PC-9 (cell line): ENCODE results near the gene ITIH2. TPM values are rescaled to one million over a fixed set of nuclear protein-coding genes. Genes with fewer than 3 reads are reported as not detected.
"Not testable (repeated sequence)": the region's sequence is repeated elsewhere in the genome, so short reads cannot be mapped to it uniquely, and the experiment has no call there.

Experiments
- BruUV-seq: library from RNA; stranded (reverse); fragments of 400-500 nt; replicated peaks from 2 replicates; lab custom pipeline; 2021; lab: Mats Ljungman, UMichigan
- CTCF ChIA-PET: fragments of 300-600 bp; sonication (Branson Sonifier 250); formaldehyde crosslinking; loops from one replicate; lab custom pipeline; 2022; ENCODE audit warnings: antibody characterized with exemption; lab: Charles Lee
- POLR2A ChIA-PET: fragments of 300-600 bp; sonication (Branson Sonifier 250); formaldehyde crosslinking; loops from one replicate; lab custom pipeline; 2022; ENCODE audit warnings: antibody characterized with exemption; ENCODE audit not compliant: unreplicated experiment; lab: Charles Lee
- DNase-seq, 2 experiments: peaks; one replicate each; pipeline versions ENCODE4 v3.0.0 to v3.0.0-alpha.2; 2015 to 2022; ENCODE audit warnings: mixed read lengths in 1 of 2
- H2AFZ ChIP-seq: fragments of 200-600 bp; sonication (generic); 2 replicates; pipeline ENCODE4 v1.8.1; 2017; ENCODE audit warnings: antibody characterized with exemption
- H3F3A ChIP-seq: fragments of 200-600 bp; sonication (generic); 2 replicates; pipeline ENCODE4 v1.8.1; 2017; ENCODE audit warnings: antibody characterized with exemption, mild to moderate bottlenecking, low read depth; ENCODE audit not compliant: insufficient read depth
- H3K27ac ChIP-seq: fragments of 200-600 bp; sonication (generic); 2 replicates; pipeline ENCODE4 v1.6.1; 2016; ENCODE audit warnings: mixed run types
- H3K27me3 ChIP-seq: fragments of 200-600 bp; sonication (generic); 2 replicates; pipeline ENCODE4 v1.6.1; 2016; ENCODE audit warnings: low read depth, mixed run types; ENCODE audit not compliant: insufficient read depth
- H3K36me3 ChIP-seq: fragments of 200-600 bp; sonication (generic); 2 replicates; pipeline ENCODE4 v1.6.1; 2016; ENCODE audit warnings: low read depth, mixed run types
- H3K4me1 ChIP-seq: fragments of 200-600 bp; sonication (generic); replicated peaks from 2 replicates; pipeline ENCODE4 v1.6.1; 2016; ENCODE audit warnings: mixed run types; ENCODE audit not compliant: insufficient read depth
- H3K4me2 ChIP-seq: fragments of 200-600 bp; sonication (generic); 2 replicates; pipeline ENCODE4 v1.6.1; 2017; ENCODE audit warnings: mixed run types
- H3K4me3 ChIP-seq: fragments of 200-600 bp; sonication (generic); 2 replicates; pipeline ENCODE4 v1.6.1; 2016; ENCODE audit warnings: mixed run types
- H3K79me2 ChIP-seq: fragments of 200-600 bp; sonication (generic); 2 replicates; pipeline ENCODE4 v1.6.1; 2017; ENCODE audit warnings: low read depth, mixed run types
- H3K9me2 ChIP-seq: fragments of 200-600 bp; sonication (generic); 2 replicates; pipeline ENCODE4 v1.8.1; 2017; ENCODE audit warnings: mild to moderate bottlenecking; ENCODE audit not compliant: insufficient read depth
- H3K9me3 ChIP-seq: fragments of 200-600 bp; sonication (generic); 2 replicates; pipeline ENCODE4 v1.8.1; 2016; ENCODE audit warnings: low read depth; ENCODE audit not compliant: insufficient read depth
- H4K20me1 ChIP-seq: fragments of 200-600 bp; sonication (generic); 2 replicates; pipeline ENCODE4 v1.8.1; 2017; ENCODE audit not compliant: insufficient read depth
- CTCF ChIP-seq: fragments of 200-600 bp; sonication (generic); conservative IDR thresholded peaks from 2 replicates; pipeline ENCODE4 v1.6.1; 2017; ENCODE audit warnings: mixed run types, antibody characterized with exemption, mild to moderate bottlenecking, moderate library complexity
- EZH2 ChIP-seq: fragments of 200-600 bp; sonication (generic); IDR thresholded peaks from 2 replicates; pipeline ENCODE4 v1.8.0; 2017; ENCODE audit warnings: antibody characterized with exemption, low read depth
- intact Hi-C: fragments of 100-400 bp; cut with micrococcal nuclease; formaldehyde crosslinking; loops from one replicate; pipeline ENCODE4 v1.10.0; 2022; ENCODE audit not compliant: unreplicated experiment
- total RNA-seq: library from RNA; stranded (reverse); gene quantifications from 2 replicates; pipeline ENCODE4 v1.2.3, GENCODE V29; 2021

Gene ITIH2
- total RNA-seq, 1 experiment from 2014 or later: not detected

- Histone ChIP-seq H3K27ac (no peak overlapping the region), H3F3A (no peaks in the 10 kb centered on the region), H2AFZ (no peak overlapping the region), H3K4me1 (no peaks in the 10 kb centered on the region), H3K79me2 (no peaks in the 10 kb centered on the region), H3K36me3 (no peaks in the 10 kb centered on the region), H3K4me2 (no peak overlapping the region), H4K20me1 (no peaks in the 10 kb centered on the region), H3K4me3 (no peak overlapping the region), H3K9me2 (no peaks in the 10 kb centered on the region), H3K27me3 (peaks cover 53% of the 10 kb centered on the region), H3K9me3 (no peaks in the 10 kb centered on the region)
- POLR2A ChIA-PET: no interaction called here
- CTCF ChIA-PET: no interaction called here
- BruUV-seq: no TSS peak
- intact Hi-C loops: no loop called here
- no peak for DNase-seq
- TF ChIP-seq CTCF: no peak
Measured at GRCh38 chr10:7710446-7710845, 7.3 kb downstream of the ITIH2 start.

GRCh38 chr10:7711075-7711474, 8.0 kb downstream of the ITIH2 start:
- DNase-seq, H3K4me2 ChIP-seq, H3K9me2 ChIP-seq, H2AFZ ChIP-seq, POLR2A ChIA-PET, H4K20me1 ChIP-seq, H3K4me3 ChIP-seq, H3K36me3 ChIP-seq, CTCF ChIA-PET, H3K9me3 ChIP-seq, H3K4me1 ChIP-seq, intact Hi-C loops, H3F3A ChIP-seq, H3K79me2 ChIP-seq, BruUV-seq, H3K27ac ChIP-seq: not testable (repeated sequence)
- peaks cover 47% of the 10 kb centered on the region for H3K27me3 ChIP-seq

- no peak overlapping the region for H3K27ac ChIP-seq
- H4K20me1 ChIP-seq: no peaks in the 10 kb centered on the region
- no peak for DNase-seq
- no peaks in the 10 kb centered on the region for H3K36me3 ChIP-seq
- no peaks in the 10 kb centered on the region for H3K4me1 ChIP-seq
- H2AFZ ChIP-seq: no peak overlapping the region
- no peaks in the 10 kb centered on the region for H3F3A ChIP-seq
- intact Hi-C loops: no loop called here
- no peak overlapping the region for H3K4me3 ChIP-seq
- BruUV-seq: no TSS peak
- ChIA-PET CTCF (no interaction called here), POLR2A (no interaction called here)
- TF ChIP-seq EZH2 (no peak), CTCF (no peak)
- peaks cover 21% of the 10 kb centered on the region for H3K27me3 ChIP-seq
- no peaks in the 10 kb centered on the region for H3K9me2 ChIP-seq
- no peaks in the 10 kb centered on the region for H3K9me3 ChIP-seq
- H3K4me2 ChIP-seq: no peak overlapping the region
- no peaks in the 10 kb centered on the region for H3K79me2 ChIP-seq
Measured at GRCh38 chr10:7715515-7715914, 12.4 kb downstream of the ITIH2 start.

- H3K36me3 ChIP-seq: no peaks in the 10 kb centered on the region
- H2AFZ ChIP-seq: no peak overlapping the region
- peaks cover 34% of the 10 kb centered on the region for H3K27me3 ChIP-seq
- no TSS peak for BruUV-seq
- H3F3A ChIP-seq: no peaks in the 10 kb centered on the region
- no peaks in the 10 kb centered on the region for H3K9me2 ChIP-seq
- H3K9me3 ChIP-seq: no peaks in the 10 kb centered on the region
- no peaks in the 10 kb centered on the region for H4K20me1 ChIP-seq
- H3K79me2 ChIP-seq: no peaks in the 10 kb centered on the region
- H3K4me3 ChIP-seq: no peak overlapping the region
- no peak overlapping the region for H3K4me2 ChIP-seq
- no peaks in the 10 kb centered on the region for H3K4me1 ChIP-seq
- ChIA-PET POLR2A (no interaction called here), CTCF (no interaction called here)
- intact Hi-C loops: no loop called here
- no peak for DNase-seq
- no peak overlapping the region for H3K27ac ChIP-seq
- TF ChIP-seq EZH2: no peak
- no peak for TF ChIP-seq CTCF
Measured at GRCh38 chr10:7717767-7718166, 14.7 kb downstream of the ITIH2 start.
